ENCODE measurements around the gene NKAIN2.

The NKAIN2 gene

GRCh38 chr6:123803504-123804013, at the start of gene NKAIN2:
Gene NKAIN2 (plus strand): TSS chr6:123803865.
- no peak for DNase-seq

- DNase-seq, result no peak
These were observed 44.2 kb upstream of the NKAIN2 start for GRCh38 chr6:123759472-123759871.

GRCh38 chr6:123763904-123764303, 39.8 kb upstream of the NKAIN2 start:
- DNase-seq, result no peak

- no peak for DNase-seq
These were observed 38.9 kb upstream of the NKAIN2 start for GRCh38 chr6:123764722-123765121.

GRCh38 chr6:123768921-123769320, 34.7 kb upstream of the NKAIN2 start:
- DNase-seq, result no peak

- DNase-seq, result no peak
These were observed 34.2 kb upstream of the NKAIN2 start for GRCh38 chr6:123769431-123769830.

GRCh38 chr6:123770247-123770949, 33.3 kb upstream of the NKAIN2 start:
- DNase-seq, result no peak

GRCh38 chr6:123771126-123771525, 32.5 kb upstream of the NKAIN2 start:
- DNase-seq, result no peak

- no peak for DNase-seq
These were observed 26.1 kb upstream of the NKAIN2 start for GRCh38 chr6:123777563-123777962.

GRCh38 chr6:123780021-123780420, 23.6 kb upstream of the NKAIN2 start:
- no peak for DNase-seq

GRCh38 chr6:123784330-123784729, 19.3 kb upstream of the NKAIN2 start:
- no peak for DNase-seq

GRCh38 chr6:123785039-123785438, 18.6 kb upstream of the NKAIN2 start:
- no peak for DNase-seq

GRCh38 chr6:123788319-123788718, 15.3 kb upstream of the NKAIN2 start:
- DNase-seq, result no peak

GRCh38 chr6:123794190-123794589, 9.5 kb upstream of the NKAIN2 start:
- DNase-seq, result no peak

GRCh38 chr6:123794799-123795198, 8.9 kb upstream of the NKAIN2 start:
- DNase-seq, result no peak

GRCh38 chr6:123801067-123801466, 2.6 kb upstream of the NKAIN2 start:
- DNase-seq, result no peak

GRCh38 chr6:123802351-123802696, 1.3 kb upstream of the NKAIN2 start:
- DNase-seq, result no peak

GRCh38 chr6:123802697-123803503, 765 bp upstream of the NKAIN2 start:
- peak; percentile 83 for DNase-seq

- no peak for DNase-seq
These were observed 535 bp downstream of the NKAIN2 start for GRCh38 chr6:123804014-123804786.

GRCh38 chr6:123804787-123805540, 1.3 kb downstream of the NKAIN2 start:
- DNase-seq, result no peak

- no peak for DNase-seq
These were observed 2.3 kb downstream of the NKAIN2 start for GRCh38 chr6:123805921-123806320.

- no peak for DNase-seq
These were observed 2.9 kb downstream of the NKAIN2 start for GRCh38 chr6:123806561-123806960.

GRCh38 chr6:123808556-123808955, 4.9 kb downstream of the NKAIN2 start:
- no peak for DNase-seq
